SW 1271 (cell line): ENCODE measurements around the gene ECI2.

ENCODE experiments used
- DNase-seq, 2 experiments: peaks; one replicate each; lab custom pipeline; 2025; lab: John Stamatoyannopoulos, UW

ECI2 gene

GRCh38 chr6:4134841-4135664 is at the start of gene ECI2:
Gene ECI2 (minus strand): TSS chr6:4135575. CDS start chr6:4135560, 15 bp downstream.
- DNase-seq = peak; percentile 78 to 94

DNA sequence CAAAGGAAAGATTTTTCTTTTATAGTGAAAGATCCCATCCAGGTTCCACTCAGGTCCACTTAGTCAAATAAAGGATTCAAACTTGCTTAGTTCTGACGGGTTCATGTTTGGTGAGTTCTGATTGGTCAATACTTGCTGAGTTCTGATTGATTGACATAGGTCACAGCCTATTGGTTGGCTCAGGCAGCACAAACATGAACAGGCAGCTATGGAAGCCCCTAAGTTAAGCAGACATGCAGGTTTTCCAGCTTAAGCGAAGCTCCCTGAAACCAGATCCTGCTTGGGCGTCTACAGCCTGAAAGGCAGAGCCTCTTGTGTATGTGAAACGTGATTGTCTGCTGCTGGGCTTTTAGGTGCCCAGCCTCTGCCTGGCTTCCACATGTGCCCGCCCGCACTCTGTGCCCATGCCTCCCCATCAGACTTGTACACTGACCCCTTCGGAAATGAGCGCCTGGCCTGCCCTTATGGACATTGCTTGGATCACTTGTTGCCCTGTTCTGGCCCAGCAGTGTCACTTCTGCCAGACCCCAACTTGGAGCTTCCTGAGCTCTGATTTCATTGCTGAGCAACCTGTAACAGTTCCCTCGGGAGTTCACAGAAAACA is 45.4 kb upstream of the ECI2 start:
- peak in 1 of 2 experiments; percentile 9 for DNase-seq

DNA sequence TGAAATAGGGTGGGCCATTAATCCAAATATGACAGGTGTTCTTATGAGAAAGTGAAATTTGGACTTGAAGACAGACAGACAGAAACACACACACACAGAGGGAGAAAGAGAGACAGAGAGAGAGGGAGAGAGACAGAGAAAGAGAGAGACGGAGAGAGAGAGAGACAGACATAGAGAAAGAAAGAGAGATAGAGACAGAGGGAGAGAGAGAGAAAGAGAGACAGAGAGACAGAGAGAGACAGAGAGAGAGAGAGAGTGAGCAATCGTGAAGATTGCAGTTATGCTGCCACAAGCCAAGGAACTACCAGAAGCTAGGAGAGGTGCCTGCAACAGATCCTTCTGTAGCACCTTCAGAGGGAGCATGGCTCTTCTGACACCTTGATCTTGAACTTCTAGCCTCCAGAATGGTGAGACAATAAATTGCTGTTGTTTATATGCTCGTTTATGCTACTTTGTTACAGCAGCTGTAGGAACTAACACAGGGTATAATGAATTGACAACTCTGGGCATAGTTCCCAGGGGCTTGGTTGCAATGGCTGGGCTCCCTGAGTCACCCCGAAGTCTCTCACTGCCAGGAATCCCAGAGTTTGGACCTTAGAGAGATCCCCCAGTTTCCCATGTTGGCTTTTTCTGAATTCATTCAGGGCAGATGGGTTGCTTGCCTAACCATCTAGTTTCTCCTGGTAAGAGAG is 44.7 kb upstream of the ECI2 start:
- DNase-seq = no peak

DNA sequence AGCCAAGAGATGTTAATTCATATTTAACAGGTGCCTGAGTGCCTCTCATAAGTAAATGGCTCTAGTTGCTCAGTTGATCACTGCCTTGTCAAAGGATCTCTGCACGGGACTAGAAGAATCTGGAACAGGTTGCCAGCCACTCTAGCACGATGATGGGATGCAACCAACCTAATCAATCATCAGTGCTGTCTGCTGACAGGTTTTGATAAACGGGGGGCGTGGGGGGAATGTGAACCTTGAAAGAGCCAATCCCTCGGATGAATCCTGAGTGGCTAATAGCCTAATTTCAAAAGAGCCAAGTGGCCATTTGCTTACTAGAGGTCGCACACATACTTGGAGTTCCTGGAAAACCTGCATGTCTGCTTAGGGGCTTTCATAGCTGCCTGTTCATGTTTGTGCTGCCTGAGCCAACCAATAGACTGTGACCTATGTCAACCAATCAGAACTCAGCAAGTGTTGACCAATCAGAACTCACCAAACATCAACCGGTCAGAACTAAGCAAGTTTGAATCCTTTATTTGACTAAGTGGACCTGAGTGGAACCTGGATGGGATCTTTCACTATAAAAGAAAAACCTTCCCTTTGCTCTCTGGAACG is 43.5 kb upstream of the ECI2 start:
- no peak for DNase-seq

DNA sequence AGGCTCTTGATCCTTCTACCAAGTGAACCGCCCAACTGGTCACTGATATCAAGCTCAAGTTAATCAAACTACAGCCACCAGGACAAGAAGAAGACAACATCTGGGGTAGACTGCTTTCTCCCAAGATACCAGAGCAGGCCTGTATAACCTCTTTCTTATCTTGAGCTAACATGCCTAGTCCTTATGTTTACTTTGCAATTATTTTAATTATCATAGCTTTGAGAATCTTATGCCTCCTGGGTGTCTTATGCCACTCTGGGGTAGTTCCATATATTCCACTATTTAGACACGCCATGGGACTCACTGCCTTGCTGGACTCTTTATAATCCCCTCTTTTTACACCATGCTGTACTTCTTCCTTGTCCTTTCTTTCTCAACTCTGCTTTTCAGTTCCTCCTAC is 41.5 kb upstream of the ECI2 start:
- no peak for DNase-seq

GRCh38 chr6:4174042-4174441 is 38.7 kb upstream of the ECI2 start:
- no peak for DNase-seq

- no peak for DNase-seq
Observed at GRCh38 chr6:4172368-4172767, 37.0 kb upstream of the ECI2 start.

- DNase-seq = no peak
Observed at GRCh38 chr6:4170297-4170696, 34.9 kb upstream of the ECI2 start.

GRCh38 chr6:4169028-4169789 is 33.8 kb upstream of the ECI2 start:
- DNase-seq = no peak

- DNase-seq = no peak
Observed at GRCh38 chr6:4167833-4168232, 32.5 kb upstream of the ECI2 start.

DNA sequence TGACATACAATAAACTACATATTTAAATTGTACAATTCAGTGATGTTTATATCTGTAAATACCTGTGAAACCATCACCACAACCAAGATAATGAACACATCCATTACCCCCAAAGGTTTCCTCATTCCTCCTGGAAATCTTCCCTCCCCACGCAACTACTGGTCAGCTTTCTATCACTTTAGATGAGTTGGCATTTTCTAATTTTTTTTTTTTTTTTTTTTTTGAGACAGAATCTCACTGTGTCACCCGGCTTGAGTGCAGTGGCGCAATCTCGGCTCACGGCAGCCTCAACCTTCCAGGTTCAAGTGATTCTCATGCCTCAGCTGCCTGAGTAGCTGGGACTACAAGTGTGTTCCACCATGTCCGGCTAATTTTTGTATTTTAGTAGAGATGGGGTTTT is 31.7 kb upstream of the ECI2 start:
- DNase-seq = no peak

DNA sequence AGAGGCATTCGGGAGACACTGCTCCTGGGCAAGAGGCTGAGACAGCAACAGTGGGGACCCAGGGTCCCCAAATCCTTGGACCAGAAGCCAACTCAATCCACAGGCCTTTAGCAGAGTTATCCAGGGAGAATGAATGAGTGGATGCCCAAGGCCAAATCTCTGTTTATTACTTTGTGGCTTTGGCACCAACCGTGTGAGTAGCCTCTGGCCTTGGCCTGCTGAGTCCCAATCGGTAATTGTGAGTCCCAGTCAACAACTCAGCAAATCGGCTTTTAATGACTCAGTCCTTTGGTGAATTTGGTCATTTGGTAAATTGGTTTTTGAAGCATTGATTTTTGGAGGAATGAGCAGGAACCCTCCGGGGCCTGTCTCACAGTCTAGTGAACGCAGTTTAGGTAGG is 29.1 kb upstream of the ECI2 start:
- DNase-seq = no peak

DNA sequence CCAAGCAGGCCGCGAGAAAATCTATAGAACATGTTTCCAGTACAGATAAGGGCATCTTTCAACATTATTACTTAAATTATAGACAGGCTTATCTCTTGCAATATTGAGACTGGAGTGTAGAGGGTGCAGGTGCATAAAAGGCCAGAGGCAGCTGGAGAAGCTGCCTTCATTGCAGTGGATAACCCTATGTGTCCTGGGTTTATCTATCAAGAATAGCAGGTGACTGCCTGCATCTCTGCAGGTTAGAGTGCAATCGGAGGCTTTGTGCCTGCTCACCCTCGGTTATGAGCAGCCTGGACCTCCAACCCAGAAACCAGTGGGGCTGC is 28.7 kb upstream of the ECI2 start:
- peak in 1 of 2 experiments; percentile 16 for DNase-seq

DNA sequence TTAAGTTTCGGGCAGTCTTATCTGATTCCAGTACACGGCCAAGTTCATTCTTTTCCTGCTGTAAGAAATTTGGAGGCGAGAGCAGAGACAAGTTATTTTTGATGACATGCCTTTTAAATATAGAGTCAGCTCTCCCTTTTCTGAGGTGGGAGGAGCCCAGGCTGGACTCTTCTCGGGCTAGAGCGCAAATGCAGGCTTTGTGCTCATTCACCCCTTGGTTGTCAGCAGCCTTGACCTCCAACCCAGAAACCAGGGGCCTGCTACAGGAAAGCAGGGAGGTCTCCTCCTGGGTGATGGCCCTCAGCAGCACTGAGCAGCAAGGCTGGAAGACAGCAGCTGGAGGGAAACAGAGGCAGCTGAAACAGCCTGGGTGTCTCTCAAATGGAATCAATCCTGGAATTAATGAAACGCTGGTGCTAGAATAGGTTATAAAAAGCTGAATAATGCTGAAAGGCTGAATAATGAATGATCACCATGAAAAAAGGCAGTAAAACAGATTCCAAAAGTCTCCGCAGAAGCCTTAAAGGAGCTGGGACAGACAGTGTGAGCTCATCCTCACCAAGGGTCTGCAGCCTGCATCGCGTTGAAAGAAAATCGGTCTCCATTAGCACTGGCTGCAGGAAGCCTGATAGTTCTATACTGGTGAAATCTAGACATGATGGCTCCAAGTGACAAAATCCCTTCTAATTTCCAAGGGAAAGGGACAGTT is 28.2 kb upstream of the ECI2 start:
- DNase-seq = no peak

GRCh38 chr6:4162370-4162769 is 27.0 kb upstream of the ECI2 start:
- no peak for DNase-seq

- DNase-seq = no peak
Observed at GRCh38 chr6:4159491-4159890, 24.1 kb upstream of the ECI2 start.

DNA sequence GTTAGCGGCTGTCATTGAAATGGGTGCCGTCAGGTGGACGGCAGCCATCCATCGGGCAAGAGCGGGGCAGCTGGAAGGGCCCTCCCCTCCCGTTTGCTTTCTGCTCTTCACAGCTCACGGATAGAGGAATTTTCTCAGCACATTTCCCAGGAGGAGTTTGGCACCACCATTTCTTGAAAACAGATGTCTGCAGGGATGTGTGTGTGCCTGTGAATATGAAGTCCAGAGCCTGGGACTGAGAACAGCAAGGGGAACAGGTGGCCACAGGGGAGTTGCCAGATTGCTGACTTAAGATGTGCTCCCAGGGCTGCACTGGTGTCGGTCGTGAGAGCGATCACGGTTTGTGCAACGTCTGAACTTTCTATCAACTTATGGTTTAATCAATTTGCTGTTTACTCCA is 22.1 kb upstream of the ECI2 start:
- no peak for DNase-seq

GRCh38 chr6:4155848-4156466 is 20.6 kb upstream of the ECI2 start:
- DNase-seq = peak; percentile 58 to 82

DNA sequence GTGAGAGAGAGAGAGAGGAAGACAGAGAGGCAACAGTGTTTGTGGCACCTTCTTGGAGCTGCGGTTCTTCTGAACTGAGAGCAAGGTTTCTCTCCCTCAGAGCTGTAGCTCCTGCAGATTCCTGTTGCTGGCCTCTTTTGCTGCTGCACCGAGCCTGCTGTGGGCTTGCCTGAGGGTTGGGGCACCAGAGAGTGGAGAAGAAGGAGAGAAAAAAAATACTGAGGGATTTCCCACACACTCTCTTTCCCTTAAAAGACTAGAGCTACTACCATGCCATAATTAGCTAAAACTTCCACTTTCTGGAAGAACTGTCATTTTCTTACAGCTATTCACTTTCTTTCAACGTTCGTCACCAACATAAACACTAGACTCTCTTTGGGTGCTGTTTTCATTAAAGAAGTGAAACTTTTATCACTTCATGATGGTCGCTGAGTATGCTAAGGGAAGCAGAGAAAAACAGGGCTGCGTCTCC is 18.2 kb upstream of the ECI2 start:
- no peak for DNase-seq

DNA sequence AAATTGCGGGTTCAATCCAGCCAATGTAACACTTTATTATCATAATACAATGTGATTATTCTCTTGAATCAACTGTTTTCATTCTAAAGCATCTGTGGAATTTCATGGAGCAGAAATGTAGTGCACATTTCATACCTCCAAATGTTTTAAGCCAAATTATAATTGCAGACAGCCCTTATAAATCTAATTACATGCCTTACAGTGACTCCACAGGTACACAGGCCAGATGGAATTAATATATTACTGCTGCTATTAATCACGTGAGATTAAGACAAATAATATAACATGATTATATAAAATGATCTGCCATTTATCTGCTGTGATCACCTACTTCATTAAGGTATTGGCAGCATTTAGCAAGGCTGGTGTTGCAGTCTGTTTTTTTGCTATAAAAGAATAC is 9.7 kb upstream of the ECI2 start:
- DNase-seq = no peak

DNA sequence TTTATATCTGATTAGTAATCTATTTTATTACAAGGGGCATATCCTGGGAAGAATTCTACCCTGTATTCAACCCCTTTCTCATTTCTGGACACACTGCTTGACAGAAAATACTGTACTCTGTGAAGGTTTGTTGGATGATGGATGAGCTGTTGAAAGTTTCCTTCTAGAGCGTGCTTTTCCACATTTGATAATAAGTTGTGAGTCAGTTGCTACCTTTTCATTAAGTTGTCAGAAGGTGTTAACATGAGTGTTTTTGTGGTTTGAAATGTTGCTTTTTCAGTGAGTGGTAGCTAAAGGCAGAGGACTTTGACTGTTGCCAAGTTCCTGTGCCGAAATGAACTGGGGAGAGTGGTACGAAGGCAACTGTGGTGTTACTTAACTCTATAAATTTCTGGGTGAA is 3.9 kb upstream of the ECI2 start:
- DNase-seq = no peak
